Calu3 (cell line): ENCODE measurements around the gene EIF4G2. TPM values are rescaled to one million over a fixed set of nuclear protein-coding genes. Genes with fewer than 3 reads are reported as not detected.

Experiments
- BruUV-seq: library from RNA; stranded (reverse); fragments of 400-500 nt; replicated peaks from 2 replicates; lab custom pipeline; 2021; lab: Mats Ljungman, UMichigan
- CTCF ChIA-PET: fragments of 300-600 bp; sonication (Branson Sonifier 250); formaldehyde crosslinking; loops from one replicate; lab custom pipeline; 2022; ENCODE audit warnings: antibody characterized with exemption; lab: Charles Lee
- DNase-seq: peaks from one replicate; pipeline ENCODE4 v3.0.0; 2022
- H3K27ac Mint-ChIP-seq: one replicate; pipeline ENCODE4 v1.8.0; 2022; ENCODE audit warnings: mixed read lengths; ENCODE audit not compliant: unreplicated experiment
- H3K27me3 Mint-ChIP-seq: one replicate; pipeline ENCODE4 v1.8.0; 2022; ENCODE audit warnings: mixed read lengths; ENCODE audit not compliant: unreplicated experiment
- H3K36me3 Mint-ChIP-seq: one replicate; pipeline ENCODE4 v1.8.0; 2022; ENCODE audit warnings: mild to moderate bottlenecking, moderate library complexity, mixed read lengths; ENCODE audit not compliant: insufficient read depth, unreplicated experiment
- H3K4me1 Mint-ChIP-seq: one replicate; pipeline ENCODE4 v1.8.0; 2022; ENCODE audit warnings: mild to moderate bottlenecking, low read depth, mixed read lengths; ENCODE audit not compliant: unreplicated experiment
- H3K4me3 Mint-ChIP-seq: one replicate; pipeline ENCODE4 v1.8.0; 2022; ENCODE audit warnings: mild to moderate bottlenecking, low read depth, moderate library complexity, mixed read lengths; ENCODE audit not compliant: unreplicated experiment
- H3K9me3 Mint-ChIP-seq: one replicate; pipeline ENCODE4 v1.8.0; 2022; ENCODE audit warnings: low read depth, mixed read lengths; ENCODE audit not compliant: unreplicated experiment
- CTCF ChIP-seq: fragments of 200-600 bp; IDR thresholded peaks from one replicate; pipeline ENCODE4 v1.8.0; 2022; ENCODE audit warnings: antibody characterized with exemption; ENCODE audit not compliant: unreplicated experiment
- intact Hi-C: fragments of 100-400 bp; cut with micrococcal nuclease; formaldehyde crosslinking; loops from one replicate; pipeline ENCODE4 v1.10.0; 2022; ENCODE audit not compliant: unreplicated experiment
- total RNA-seq: library from RNA; stranded (reverse); gene quantifications from 2 replicates; pipeline ENCODE4 v1.2.3, GENCODE V29; 2022

EIF4G2 gene
- total RNA-seq, 1 experiment from 2014 or later, result 772 TPM

GRCh38 chr11:10758957-10759356 lies 49.8 kb downstream of the EIF4G2 start:
- Mint-ChIP-seq H3K27me3 (no peaks in the 10 kb centered on the region), H3K4me1 (no peaks in the 10 kb centered on the region), H3K27ac (no peak overlapping the region), H3K36me3 (peaks cover 14% of the 10 kb centered on the region), H3K9me3 (no peaks in the 10 kb centered on the region), H3K4me3 (no peak overlapping the region)
- CTCF ChIA-PET, result no interaction called here
- intact Hi-C loops, result no loop called here
- BruUV-seq, result no TSS peak
- TF ChIP-seq CTCF, result no peak
- DNase-seq, result no peak

GRCh38 chr11:10752486-10752885 lies 56.2 kb downstream of the EIF4G2 start:
- CTCF ChIA-PET, result no interaction called here
- Mint-ChIP-seq H3K27ac (no peak overlapping the region), H3K27me3 (no peaks in the 10 kb centered on the region), H3K4me1 (peaks cover 19% of the 10 kb centered on the region), H3K9me3 (no peaks in the 10 kb centered on the region), H3K4me3 (peak overlapping the region; percentile 94), H3K36me3 (peaks cover 34% of the 10 kb centered on the region)
- no peak for DNase-seq
- BruUV-seq, result no TSS peak
- TF ChIP-seq CTCF, result no peak
- intact Hi-C loops, result no loop called here

GRCh38 chr11:10752061-10752460 lies 56.7 kb downstream of the EIF4G2 start:
- TSS peak; percentile 31 for BruUV-seq
- Mint-ChIP-seq H3K4me3 (peak overlapping the region; percentile 94), H3K9me3 (no peaks in the 10 kb centered on the region), H3K36me3 (peaks cover 30% of the 10 kb centered on the region), H3K27me3 (no peaks in the 10 kb centered on the region), H3K4me1 (peaks cover 19% of the 10 kb centered on the region), H3K27ac (peak overlapping the region; percentile 87)
- CTCF ChIA-PET, result interaction anchor here (1.4 kb wide), 1 partner anchor 258 kb away, joined by 3 read pairs; no protein-coding TSS in a partner anchor
- intact Hi-C loops, result no loop called here
- no peak for DNase-seq
- TF ChIP-seq CTCF, result no peak

- no peaks in the 10 kb centered on the region for H3K9me3 Mint-ChIP-seq
- intact Hi-C loops, result no loop called here
- BruUV-seq, result no TSS peak
- CTCF ChIA-PET, result interaction anchor here (1.1 to 1.4 kb wide), 3 partner anchors 19 to 259 kb away, joined by 3 to 5 read pairs (median 3); partner anchors contain the start of gene EIF4G2
- H3K4me3 Mint-ChIP-seq, result peak overlapping the region; percentile 94
- peaks cover 19% of the 10 kb centered on the region for H3K4me1 Mint-ChIP-seq
- no peak for TF ChIP-seq CTCF
- H3K27ac Mint-ChIP-seq, result peak overlapping the region; percentile 87
- DNase-seq, result no peak
- peaks cover 26% of the 10 kb centered on the region for H3K36me3 Mint-ChIP-seq
- H3K27me3 Mint-ChIP-seq, result no peaks in the 10 kb centered on the region
These were observed 57.2 kb downstream of the EIF4G2 start for GRCh38 chr11:10751581-10751940.
